Stomach (tissue), 9 donors: ENCODE data around the gene GREB1. TPM values are rescaled to one million over a fixed set of nuclear protein-coding genes. Genes with fewer than 3 reads are reported as not detected.

Experiments
- DNase-seq, 2 donors: peaks; one replicate each; pipeline versions ENCODE4 v3.0.0 to v3.0.0-alpha.2; 2013 to 2019
- H3K27ac ChIP-seq, 5 donors: fragments of 200-600 bp in 4 of 5; sonication (generic) in 4 of 5; one replicate each; pipeline ENCODE4 v1.5.1; 2013 to 2019; ENCODE audit warnings: mild to moderate bottlenecking in 1 of 5, moderate library complexity in 1 of 5
- H3K27me3 ChIP-seq, 3 donors: fragments of 200-600 bp; sonication (generic); one replicate each; pipeline ENCODE4 v1.5.1; 2017 to 2019; ENCODE audit warnings: mixed run types in 1 of 3
- H3K36me3 ChIP-seq, 4 donors: fragments of 200-600 bp; sonication (generic); 1 replicate in 3 of 4; 2 replicates in 1 of 4; pipeline ENCODE4 v1.5.1; 2016 to 2019
- H3K4me1 ChIP-seq, 4 donors: fragments of 200-600 bp; sonication (generic); one replicate each; pipeline ENCODE4 v1.5.1; 2016 to 2019
- H3K4me3 ChIP-seq, 4 donors: fragments of 200-600 bp; sonication (generic) in 3 of 4; one replicate each; pipeline ENCODE4 v1.5.1; 2016 to 2019; ENCODE audit warnings: mild to moderate bottlenecking in 1 of 4
- H3K9me3 ChIP-seq, 4 donors: fragments of 200-600 bp; sonication (generic); one replicate each; pipeline ENCODE4 v1.5.1; 2016 to 2019
- CTCF ChIP-seq, 7 experiments: fragments of 450-650 bp in 4 of 7; fragments of 200-600 bp in 3 of 7; sonication (generic) in 3 of 7; IDR thresholded peaks; one replicate each; pipeline ENCODE4 v1.5.1; 2016 to 2019; ENCODE audit warnings: antibody characterized with exemption in 7 of 7, control low read depth in 2 of 7, mild to moderate bottlenecking in 1 of 7
- EP300 ChIP-seq: sonication (generic); formaldehyde crosslinking; IDR thresholded peaks from one replicate; pipeline ENCODE4 v1.6.1; 2017; ENCODE audit warnings: antibody characterized with exemption
- POLR2A ChIP-seq, 4 donors: fragments of 450-650 bp; IDR thresholded peaks; one replicate each; pipeline ENCODE4 v1.6.1; 2016; ENCODE audit warnings: antibody characterized with exemption in 4 of 4, control low read depth in 2 of 4, mild to moderate bottlenecking in 1 of 4, moderate library complexity in 1 of 4
- POLR2AphosphoS5 ChIP-seq, 3 donors: sonication (generic); formaldehyde crosslinking; IDR thresholded peaks; one replicate each; pipeline ENCODE4 v1.6.1; 2016; ENCODE audit warnings: antibody characterized with exemption in 3 of 3
- WGBS, 5 donors: extraction: QIAGEN DNeasy Blood & Tissue Kit in 3 of 5; methylation state at CpG; one replicate each; pipeline versions ENCODE4 v1.1.5 to v1.1.7; 2013 to 2018; 5-methylcytosine and 5-hydroxymethylcytosine counted together
- intact Hi-C: fragments of 100-400 bp; cut with DNase I; formaldehyde crosslinking; loops from one replicate; pipeline ENCODE4 v1.15.1; 2023; ENCODE audit warnings: low total_unique reads
- polyA plus RNA-seq, 3 donors: library from polyadenylated mRNA; stranded (reverse); fragments of 200-250 nt; gene quantifications; one replicate each; pipeline ENCODE4 v1.2.3, GENCODE V29; 2013
- total RNA-seq, 5 donors: library from RNA; depleted of rRNA; stranded (reverse); fragments of >200 nt; gene quantifications; one replicate each; pipeline versions ENCODE4 v1.1.0 to v1.2.3, GENCODE V29; 2014 to 2016
- donor health status: healthy with polysubstance abuse.
- donor health status: Bipolar disorder and iron deficiency.
- donor health status: healthy.

The GREB1 gene
- total and polyA plus RNA-seq, 8 donors: 0.88 to 37.9 (median 3.6) TPM

DNA sequence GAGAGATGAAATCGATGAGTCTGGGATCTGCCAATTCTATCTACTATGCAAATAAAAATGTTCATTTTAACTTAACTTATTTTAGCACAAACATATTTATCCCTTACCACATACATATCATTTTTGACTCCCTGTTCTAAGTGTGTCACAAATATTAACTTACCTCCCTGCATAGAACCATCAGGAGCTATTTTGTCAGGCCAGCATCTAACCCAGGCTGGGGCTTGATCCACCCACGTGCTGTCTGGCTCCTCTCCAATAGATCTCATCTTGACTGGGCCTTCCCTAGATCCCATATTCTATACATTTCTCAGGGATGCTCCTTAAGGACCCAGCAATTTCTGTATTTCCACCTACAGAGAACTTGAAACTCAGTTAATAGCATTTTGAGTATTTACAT, 115.2 kb downstream of the GREB1 start:
- H3K4me1 ChIP-seq: no peaks in the 10 kb centered on the region
- WGBS, 5 donors: 60 to 69% (median 65%) methylated on average over 2 of the region's 2 CpGs
- no peaks in the 10 kb centered on the region for H3K9me3 ChIP-seq
- no peaks in the 10 kb centered on the region for H3K36me3 ChIP-seq
- TF ChIP-seq EP300: no peak
- no peak for TF ChIP-seq POLR2A (IDR thresholded peaks at IDR 0.05)
- no peak for TF ChIP-seq POLR2AphosphoS5 (IDR thresholded peaks at IDR 0.05)
- TF ChIP-seq CTCF (IDR thresholded peaks at IDR 0.05): no peak
- DNase-seq: no peak
- H3K27me3 ChIP-seq: peaks cover 0 to 4% (median 0%) of the 10 kb centered on the region in 3 donors
- no peak overlapping the region for H3K4me3 ChIP-seq
- intact Hi-C loops: no loop called here
- H3K27ac ChIP-seq: no peak overlapping the region

DNA sequence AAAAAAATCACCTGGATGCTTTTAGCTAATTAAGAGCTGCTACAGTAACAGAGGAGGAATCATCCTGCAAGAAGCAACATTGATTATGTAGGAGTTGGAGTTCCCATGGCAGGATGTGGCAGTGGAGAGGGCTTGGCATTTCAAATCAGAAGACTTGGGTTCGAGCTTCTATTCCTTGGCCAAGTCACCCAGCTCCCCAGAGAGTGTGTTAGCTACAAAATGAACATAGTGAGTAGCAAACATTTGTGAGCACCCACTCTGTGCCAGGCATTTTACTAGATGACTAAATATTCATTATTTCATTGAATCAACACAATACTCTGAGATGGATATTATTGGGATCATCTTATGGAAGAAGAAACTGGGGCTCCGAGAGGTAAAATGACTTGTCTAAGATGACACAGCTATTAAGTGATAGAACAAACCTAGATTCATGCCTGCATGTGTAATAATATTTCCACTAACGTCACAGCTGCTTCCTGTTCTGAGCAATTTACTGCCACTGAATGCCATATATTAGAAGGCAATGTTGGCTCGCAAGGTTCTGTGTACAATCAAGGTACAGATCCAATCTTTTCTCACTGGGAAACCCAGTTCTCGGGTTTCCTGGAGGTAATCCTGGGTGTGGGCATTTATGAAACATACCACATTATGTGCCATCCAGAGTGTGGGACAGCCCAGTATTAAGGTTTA, 118.2 kb downstream of the GREB1 start:
- peaks cover 0 to 4% (median 0%) of the 10 kb centered on the region in 3 donors for H3K27me3 ChIP-seq
- H3K9me3 ChIP-seq: no peaks in the 10 kb centered on the region
- no peak overlapping the region for H3K4me3 ChIP-seq
- intact Hi-C loops: no loop called here
- TF ChIP-seq POLR2AphosphoS5 (IDR thresholded peaks at IDR 0.05): no peak
- no peak for TF ChIP-seq CTCF (IDR thresholded peaks at IDR 0.05)
- TF ChIP-seq POLR2A (IDR thresholded peaks at IDR 0.05): no peak
- no peak for TF ChIP-seq EP300
- H3K36me3 ChIP-seq: no peaks in the 10 kb centered on the region
- WGBS, 5 donors: 71 to 85% (median 75%) methylated on average over 5 of the region's 5 CpGs
- no peak for DNase-seq
- H3K27ac ChIP-seq: no peak overlapping the region
- H3K4me1 ChIP-seq: peaks cover 0 to 5% (median 4%) of the 10 kb centered on the region in 4 donors

DNA sequence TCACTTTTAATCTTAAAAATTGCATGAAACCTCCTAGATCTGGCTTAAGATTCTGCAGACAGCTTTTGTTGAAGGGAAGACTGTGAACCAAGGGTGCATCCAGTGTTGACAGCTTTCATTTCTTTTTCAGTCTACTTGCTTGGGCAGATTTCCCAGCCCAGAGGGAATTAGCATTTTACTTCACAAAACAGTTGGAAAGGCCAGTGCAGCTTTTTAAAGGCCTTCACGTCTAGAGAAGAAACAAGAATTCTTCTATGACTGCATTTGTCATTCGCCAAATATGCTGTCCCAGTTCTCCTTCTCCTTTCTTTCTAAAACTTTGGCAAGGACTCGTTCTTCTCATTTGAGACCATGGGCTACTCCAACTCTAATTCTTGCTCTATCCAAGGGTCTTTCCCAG, 118.7 kb downstream of the GREB1 start:
- H3K4me1 ChIP-seq: peaks cover 0 to 5% (median 5%) of the 10 kb centered on the region in 4 donors
- WGBS, 5 donors: 59 to 69% (median 62%) methylated on average over 3 of the region's 3 CpGs
- H3K27me3 ChIP-seq: peaks cover 0 to 4% (median 0%) of the 10 kb centered on the region in 3 donors
- H3K27ac ChIP-seq: no peak overlapping the region
- no peaks in the 10 kb centered on the region for H3K9me3 ChIP-seq
- no peaks in the 10 kb centered on the region for H3K36me3 ChIP-seq
- H3K4me3 ChIP-seq: no peak overlapping the region
- intact Hi-C loops: no loop called here
- DNase-seq: no peak
- no peak for TF ChIP-seq CTCF (IDR thresholded peaks at IDR 0.05)
- TF ChIP-seq POLR2AphosphoS5 (IDR thresholded peaks at IDR 0.05): no peak
- no peak for TF ChIP-seq POLR2A (IDR thresholded peaks at IDR 0.05)
- TF ChIP-seq EP300: no peak

- Histone ChIP-seq H3K27me3 (peaks cover 0 to 22% (median 4%) of the 10 kb centered on the region in 3 donors), H3K4me1 (peaks cover 0 to 5% (median 5%) of the 10 kb centered on the region in 4 donors), H3K9me3 (no peaks in the 10 kb centered on the region), H3K4me3 (no peak overlapping the region), H3K27ac (no peak overlapping the region), H3K36me3 (no peaks in the 10 kb centered on the region)
- TF ChIP-seq POLR2A (IDR thresholded peaks at IDR 0.05): no peak
- TF ChIP-seq POLR2AphosphoS5 (IDR thresholded peaks at IDR 0.05): no peak
- no peak for TF ChIP-seq EP300
- WGBS, 5 donors: 59 to 74% (median 64%) methylated on average over 4 of the region's 4 CpGs
- intact Hi-C loops: no loop called here
- no peak for DNase-seq
These were observed 121.7 kb downstream of the GREB1 start for GRCh38 chr2:11655495-11655894.

DNA sequence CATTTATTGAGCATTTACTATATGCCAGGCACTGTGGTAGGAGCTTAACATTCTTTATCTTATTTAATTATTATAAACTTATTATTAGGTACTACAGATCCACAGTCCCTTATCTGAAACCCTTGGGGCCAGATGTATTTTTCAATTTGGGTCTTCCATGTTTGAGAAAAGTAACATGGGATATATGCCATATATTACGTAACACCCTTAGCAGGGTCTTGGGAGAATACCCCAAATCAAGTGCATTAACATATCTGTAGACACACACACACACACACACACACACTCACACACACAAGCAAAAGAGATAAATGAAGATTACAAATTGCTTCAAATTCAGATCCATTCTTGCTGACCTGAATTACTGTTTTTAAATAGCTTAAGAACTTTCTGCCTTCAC, 122.4 kb downstream of the GREB1 start:
- DNase-seq: no peak
- no peaks in the 10 kb centered on the region for H3K36me3 ChIP-seq
- no peaks in the 10 kb centered on the region for H3K9me3 ChIP-seq
- H3K4me1 ChIP-seq: peaks cover 0 to 5% (median 5%) of the 10 kb centered on the region in 4 donors
- TF ChIP-seq CTCF (IDR thresholded peaks at IDR 0.05) (no peak), POLR2A (IDR thresholded peaks at IDR 0.05) (no peak), POLR2AphosphoS5 (IDR thresholded peaks at IDR 0.05) (no peak), EP300 (no peak)
- intact Hi-C loops: no loop called here
- 91 to 96% (median 94%) methylated on average over 1 of the region's 1 CpG for WGBS, 5 donors
- H3K27me3 ChIP-seq: peaks cover 0 to 27% (median 4%) of the 10 kb centered on the region in 3 donors
- H3K27ac ChIP-seq: no peak overlapping the region
- H3K4me3 ChIP-seq: no peak overlapping the region
